Activated naive CD8-positive, alpha-beta T cell treated with anti-CD3 and anti-CD28 coated beads, Interleukin-2, amount 50 U/mL, for 16 hours (primary cell): ENCODE data around the gene KLK11.

ENCODE experiments used
- DNase-seq: peaks from one replicate; pipeline ENCODE4 v3.0.0-alpha.2; 2020; ENCODE audit warnings: low read depth, low spot score

KLK11 gene

GRCh38 chr19:51027873-51028272, 1.5 kb upstream of the KLK11 start:
- DNase-seq = no peak

GRCh38 chr19:51027126-51027806, 850 bp upstream of the KLK11 start:
- no peak for DNase-seq

DNA sequence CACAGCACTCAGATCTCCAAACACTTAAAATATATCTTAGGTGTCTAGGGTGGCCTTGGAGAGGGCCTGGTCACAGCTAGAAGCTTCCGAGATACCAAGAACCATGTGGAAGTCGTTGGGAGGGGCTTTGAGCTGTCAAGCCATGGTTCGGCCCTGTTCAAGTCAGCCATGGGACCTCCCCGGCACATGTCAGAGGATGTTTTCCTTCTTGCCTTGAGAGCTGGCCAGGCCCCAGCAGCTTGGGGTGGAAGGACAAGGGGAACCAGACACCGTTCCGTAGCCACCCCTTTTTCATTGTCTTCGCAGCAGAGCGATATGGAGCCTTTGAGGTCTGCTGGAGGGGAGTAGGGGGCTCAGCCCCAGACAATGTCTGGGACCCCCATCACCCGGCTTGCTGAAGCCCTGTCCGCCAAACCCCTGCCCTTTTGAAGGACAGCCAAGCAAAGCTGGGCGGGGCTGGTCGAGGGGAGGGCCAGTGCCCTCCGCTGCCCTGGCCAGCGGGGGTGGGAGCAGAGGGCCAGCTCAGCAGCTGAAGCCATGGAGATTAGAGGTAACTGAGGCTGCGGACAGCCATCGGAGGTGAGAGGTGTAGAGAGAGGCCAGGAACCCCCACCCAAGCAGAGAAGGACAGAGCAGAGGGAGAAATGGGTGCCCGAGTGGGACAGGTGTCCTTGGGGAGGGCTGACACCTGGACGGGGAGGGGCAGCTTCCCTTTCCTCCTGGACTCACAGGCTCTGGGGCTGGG, 435 bp downstream of the KLK11 start:
- no peak for DNase-seq

DNA sequence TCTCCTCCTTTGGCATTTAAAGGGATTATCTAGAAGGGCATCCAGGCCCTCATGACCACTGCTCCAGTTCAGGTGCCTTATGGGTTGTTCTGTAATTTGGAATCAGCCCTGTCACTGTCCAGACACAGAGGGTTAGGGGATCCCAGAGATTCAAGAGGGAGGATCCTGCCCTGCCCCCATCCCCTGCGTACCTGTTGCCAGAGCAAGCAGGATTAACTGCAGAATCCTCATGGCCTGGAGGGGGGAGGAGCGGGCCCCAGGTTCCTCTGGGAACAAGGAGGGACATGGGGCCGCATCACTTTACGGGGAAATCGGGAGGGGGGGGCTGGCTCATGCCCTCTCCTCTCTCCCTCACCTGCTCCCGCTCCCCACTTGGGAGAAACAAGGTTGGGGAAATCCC, 1.0 kb downstream of the KLK11 start:
- DNase-seq = no peak

DNA sequence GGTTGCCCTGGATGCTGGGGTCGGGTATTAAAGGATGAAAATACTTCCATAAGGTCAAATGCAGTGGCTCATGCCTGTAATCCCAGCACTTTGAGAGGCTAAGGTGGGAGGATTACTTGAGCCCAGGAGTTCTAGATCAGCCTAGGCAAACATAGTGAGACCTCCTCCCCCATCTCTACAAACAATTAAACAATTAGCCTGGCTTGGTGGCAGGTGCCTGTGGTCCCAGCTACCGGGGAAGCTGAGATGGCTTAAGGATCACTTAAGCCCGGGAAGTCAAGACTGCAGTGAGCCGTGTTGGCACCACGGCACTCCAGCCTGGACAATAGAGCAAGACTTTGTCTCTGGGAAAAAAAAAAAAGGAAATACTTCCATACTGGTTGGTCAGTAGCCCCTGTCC, 1.5 kb downstream of the KLK11 start:
- no peak for DNase-seq

DNA sequence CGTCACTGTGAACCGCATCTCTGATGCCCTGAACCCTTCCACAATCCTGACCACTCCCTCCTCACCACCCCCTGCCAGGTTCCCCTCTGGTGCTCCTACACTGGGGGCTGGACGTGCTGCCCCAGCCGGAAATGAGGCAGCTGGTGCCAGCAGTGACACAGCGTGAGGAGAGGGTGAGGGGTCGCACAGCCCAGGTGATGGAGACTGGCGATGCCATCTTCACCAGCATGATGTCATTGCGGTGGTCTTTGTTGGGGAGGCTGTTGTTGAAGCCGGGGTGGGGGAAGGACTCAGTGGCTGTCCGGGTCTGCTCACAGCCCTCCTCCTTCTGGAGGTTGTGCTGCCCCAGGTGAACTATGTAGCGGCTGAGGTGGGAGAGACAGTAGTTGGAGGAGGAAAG, 2.5 kb downstream of the KLK11 start:
- DNase-seq = no peak

DNA sequence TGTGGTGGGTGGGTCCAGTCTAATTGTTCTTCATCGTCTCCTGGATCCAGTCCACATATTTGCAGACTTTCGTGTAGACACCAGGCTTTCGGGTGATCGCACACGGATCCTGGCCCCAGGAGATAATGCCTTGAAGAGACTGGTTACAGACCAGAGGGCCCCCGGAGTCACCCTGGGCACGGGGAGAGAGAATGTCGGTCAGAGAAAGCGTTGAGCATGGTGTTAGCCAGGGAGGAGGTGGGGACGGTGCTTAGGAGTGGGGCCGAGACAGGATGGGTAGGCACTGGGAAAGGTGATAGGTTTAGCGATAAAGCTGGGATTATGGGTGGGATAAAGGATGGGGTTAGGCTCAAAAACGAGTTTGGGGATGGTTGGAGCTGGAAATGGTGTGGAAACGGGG, 3.9 kb downstream of the KLK11 start:
- DNase-seq = no peak

GRCh38 chr19:51020988-51021651, 5.3 kb downstream of the KLK11 start:
- no peak for DNase-seq

DNA sequence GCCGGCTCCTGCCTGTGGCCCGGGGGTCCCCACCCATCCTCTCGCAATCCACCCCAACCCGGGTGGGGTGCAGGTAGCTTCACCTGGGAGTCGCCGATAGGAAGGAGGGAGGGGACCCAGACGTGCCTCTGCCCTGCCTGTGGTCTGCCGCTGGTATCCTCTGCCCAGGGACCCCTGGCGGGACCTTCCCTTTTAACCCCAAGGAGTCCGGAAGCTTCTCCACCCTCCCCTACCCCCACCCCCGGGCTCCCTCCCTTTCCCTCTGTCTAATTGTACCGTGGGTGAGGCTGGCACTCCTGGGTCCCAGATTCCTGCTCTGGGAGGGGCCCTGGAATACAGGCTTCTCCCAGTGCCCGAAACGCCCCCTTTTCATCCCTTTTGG, 6.9 kb downstream of the KLK11 start, which contains the start of gene KLK10:
Gene KLK10, minus strand, starts transcription at position 166 of the 382 bp plus-strand sequence. CDS start 579 bp downstream, outside the sequence.
- DNase-seq = no peak

DNA sequence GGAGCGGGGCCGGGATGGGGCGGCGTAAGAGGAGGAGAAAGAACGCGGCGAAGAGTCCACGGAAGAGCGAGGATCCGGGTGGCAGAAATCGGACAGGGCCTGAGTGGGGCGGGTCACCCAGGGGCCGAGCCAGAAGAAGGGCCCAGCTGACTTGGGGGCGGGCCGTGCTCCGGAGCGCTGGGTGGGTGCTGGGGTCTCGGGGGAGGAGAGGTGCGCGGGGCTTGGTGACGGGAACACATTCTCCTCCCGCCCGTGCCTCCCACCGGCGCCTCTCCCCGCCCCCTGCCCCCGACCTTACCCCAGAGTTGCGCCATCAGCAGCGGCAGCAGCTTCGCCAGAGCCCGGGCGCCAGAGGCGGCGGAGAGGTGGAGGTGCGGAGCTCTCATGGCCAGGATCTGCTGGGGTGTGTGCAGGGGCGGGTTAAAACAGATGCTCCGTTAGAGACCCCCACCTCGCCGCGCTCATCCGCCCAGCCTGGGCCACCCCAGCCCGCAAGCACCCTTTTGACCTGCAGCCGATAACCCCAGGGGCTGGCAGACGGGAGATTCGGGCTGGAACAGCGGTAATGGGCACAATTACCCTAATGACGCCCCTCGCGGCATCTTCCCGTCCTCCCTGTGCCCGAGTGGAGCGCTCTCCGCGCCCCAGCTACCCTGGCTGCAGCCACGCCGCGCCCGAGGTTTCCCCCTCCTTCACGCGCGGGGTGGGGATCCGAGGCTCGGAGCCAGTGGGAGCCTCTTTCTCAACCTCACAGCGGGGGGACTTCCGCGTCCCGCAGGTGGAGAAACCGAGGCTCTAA, 7.5 kb downstream of the KLK11 start:
- DNase-seq = no peak

DNA sequence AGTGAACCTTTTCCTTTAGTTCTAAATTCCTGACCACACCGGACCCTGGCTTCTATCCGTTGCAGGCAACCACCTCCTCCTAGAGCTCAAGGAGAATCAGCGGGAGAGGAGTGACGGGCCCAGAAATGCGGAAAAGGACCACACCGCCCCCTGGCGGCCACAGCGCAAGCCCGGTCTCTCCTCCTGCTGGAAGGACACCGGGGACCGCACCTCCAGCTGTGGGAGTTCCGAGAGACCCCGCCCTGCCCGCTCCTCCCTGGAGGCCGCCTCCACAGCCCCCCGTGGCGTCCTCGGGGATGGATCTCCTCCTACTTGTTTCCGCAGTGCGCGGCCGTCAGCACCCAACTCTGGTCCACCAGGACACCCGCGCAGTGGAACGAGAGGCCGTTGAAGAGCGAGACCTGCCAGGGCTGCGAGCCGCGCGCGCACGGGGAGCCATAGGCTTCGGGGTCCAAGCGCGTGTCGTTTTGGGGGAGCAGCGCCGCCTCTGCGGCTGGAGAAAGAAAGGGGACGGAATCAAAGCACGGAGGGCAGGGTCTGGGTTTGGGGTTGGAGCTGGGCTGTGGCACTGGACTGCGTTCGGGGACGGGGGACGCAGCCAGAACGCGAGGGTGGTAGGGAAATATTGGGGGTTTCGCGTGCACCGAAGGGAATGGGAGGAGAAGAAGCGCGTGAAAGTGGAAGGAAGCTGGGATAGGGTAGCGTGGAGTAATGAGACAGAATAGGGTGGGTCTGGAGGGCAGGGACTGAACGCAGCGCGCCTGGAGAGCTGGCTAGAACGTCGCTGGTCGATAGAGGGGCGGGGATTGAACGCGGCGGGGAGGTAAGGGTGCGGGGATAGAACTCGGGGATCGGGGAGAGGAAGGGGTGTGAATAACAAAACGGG, 9.4 kb downstream of the KLK11 start:
- no peak for DNase-seq

- DNase-seq = no peak
These were observed 10.6 kb downstream of the KLK11 start for GRCh38 chr19:51015691-51016267.

- DNase-seq = no peak
These were observed 12.2 kb downstream of the KLK11 start for GRCh38 chr19:51014242-51014641.

DNA sequence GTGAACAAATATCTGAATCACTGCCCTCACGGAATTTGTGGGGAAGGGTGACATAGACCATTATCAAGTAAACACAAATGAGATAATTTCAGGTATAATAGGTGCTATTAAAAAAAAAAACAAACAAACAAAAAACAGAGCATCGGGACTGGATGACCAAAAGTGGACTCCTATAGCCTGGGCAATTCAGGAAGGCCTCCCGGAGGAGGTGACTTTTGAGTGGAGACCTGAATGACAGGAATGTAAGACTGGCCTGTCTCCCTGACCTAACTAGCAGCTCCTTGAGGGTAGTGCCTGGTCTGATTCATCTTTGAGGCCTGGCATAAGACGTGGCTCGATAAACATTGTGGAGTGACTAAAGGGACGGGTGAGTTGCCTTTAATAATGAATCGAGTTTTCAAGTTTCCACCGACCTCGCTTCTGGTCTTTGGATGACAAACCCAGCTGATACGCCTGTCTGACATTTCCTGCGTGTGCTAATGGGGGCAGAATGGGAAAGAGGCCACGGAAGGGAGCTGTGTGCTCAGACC, 13.7 kb downstream of the KLK11 start:
- DNase-seq = no peak

- DNase-seq = no peak
These were observed 16.2 kb downstream of the KLK11 start for GRCh38 chr19:51010066-51010795.

- DNase-seq = no peak
These were observed 17.1 kb downstream of the KLK11 start for GRCh38 chr19:51009061-51009891.

- no peak for DNase-seq
These were observed 18.9 kb downstream of the KLK11 start for GRCh38 chr19:51007488-51007887.

DNA sequence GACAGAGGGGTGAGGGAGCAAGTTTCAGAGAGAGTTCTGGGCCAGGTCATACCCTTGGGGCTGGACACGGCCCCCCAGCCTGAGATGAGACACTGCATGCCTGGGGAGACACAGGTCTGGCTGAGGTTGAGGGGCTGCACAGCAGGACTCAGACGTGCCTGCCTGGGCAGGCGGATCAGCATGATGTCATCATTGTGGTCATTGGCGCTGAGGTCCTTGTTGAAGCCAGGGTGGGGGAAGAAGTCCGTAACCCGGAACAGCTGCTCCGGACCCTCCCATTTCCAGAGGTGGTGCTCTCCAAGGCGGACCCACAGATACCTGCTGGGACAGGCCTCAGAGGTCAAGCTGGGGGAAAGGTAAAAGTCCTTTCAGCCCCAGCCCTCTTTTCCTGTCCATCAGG, 20.0 kb downstream of the KLK11 start:
- no peak for DNase-seq

GRCh38 chr19:51005248-51005647, 21.2 kb downstream of the KLK11 start:
- no peak for DNase-seq
